Activated CD4-positive, CD25-positive, alpha-beta regulatory T cell treated with anti-CD3 and anti-CD28 coated beads, Interleukin-2, amount 50 U/mL, for 72 hours (primary cell): Measurements from ENCODE around the gene SRSF12.

Experiments used
- DNase-seq: peaks from one replicate; pipeline ENCODE4 v3.0.0; 2021

SRSF12 gene

DNA sequence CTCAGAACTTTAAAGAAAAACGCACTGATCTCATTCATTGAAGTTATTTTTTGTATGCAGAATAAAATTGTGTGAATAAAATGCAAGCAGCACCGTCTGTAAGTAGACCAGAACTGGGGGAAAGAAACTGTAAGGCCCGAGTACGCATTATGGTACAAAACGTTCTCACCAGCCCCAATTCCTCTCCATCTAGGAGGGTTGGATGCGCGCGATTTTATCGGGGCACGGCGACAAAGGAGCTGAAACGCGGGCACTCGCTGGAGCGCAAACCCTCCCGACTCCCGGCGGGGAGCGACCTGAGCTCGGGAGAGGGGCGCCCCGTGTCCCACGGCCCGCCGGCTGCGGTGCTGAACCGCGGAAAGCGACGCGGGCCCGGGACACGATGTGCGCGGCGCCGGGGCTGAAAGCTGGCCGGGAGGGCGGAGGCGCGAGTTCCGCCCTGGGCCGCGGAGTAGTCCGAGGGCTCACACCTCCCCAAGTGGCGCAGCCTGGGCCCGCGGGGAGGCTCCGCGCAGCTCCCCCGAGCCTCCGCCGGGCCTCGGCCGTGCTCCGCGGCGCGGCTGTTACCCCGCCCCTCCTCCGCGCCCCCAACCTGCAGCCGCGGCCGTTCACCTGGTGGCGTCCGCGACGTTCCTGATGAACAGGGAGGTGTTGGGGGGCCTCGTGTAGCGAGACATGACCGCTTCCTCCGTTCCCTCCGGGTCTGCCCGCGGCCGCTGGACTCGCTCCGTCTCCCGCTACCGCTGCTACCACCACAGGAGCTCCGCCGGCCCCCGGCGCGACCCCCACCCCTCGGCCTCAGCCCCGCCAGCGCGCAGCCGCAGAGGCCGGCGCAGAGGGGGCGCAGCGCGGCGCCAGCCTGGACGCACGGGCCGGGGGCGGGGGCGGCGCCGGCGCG, at the start of gene SRSF12:
Gene SRSF12, minus strand, starts transcription at position 861 of the 898 bp plus-strand sequence. Its CDS starts 184 bp downstream, at position 677.
- DNase-seq = peak; percentile 48

DNA sequence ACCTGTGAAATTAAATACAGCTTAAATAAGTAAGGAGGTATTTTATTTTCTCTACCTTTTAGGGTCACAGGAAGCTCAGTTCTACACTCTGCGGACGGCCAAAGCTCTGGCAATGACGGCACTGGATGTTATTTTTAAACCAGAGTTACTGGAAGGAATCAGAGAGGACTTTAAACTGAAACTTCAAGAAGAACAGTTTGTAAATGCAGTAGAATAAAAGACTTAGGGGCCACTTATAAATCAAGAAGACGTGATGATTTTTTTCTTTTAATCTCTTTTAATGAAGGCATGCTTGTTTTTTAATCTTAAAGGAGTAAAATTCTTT, 44.1 kb upstream of the SRSF12 start:
- no peak for DNase-seq

GRCh38 chr6:89161326-89162046, 43.6 kb upstream of the SRSF12 start:
- DNase-seq = no peak

- DNase-seq = no peak
These were observed 42.6 kb upstream of the SRSF12 start for GRCh38 chr6:89160331-89161092.

DNA sequence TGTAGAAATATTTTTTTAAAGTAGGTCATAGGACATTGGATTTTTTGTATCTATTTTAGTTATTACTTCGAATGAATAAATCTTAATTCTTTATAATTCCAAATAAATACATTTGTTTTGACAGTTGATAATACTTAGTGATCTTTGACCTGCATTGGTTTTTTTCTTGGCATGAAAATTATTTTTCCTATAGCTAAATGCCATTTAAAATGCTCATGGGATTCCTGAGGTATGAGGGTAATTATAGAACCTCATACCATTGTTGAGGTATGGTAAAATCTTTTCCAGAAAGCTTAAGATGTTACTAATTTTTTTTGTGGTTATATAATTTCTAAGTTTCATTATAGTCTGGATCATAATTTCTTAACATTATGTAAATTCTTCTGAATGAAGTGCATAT, 36.3 kb upstream of the SRSF12 start:
- no peak for DNase-seq

DNA sequence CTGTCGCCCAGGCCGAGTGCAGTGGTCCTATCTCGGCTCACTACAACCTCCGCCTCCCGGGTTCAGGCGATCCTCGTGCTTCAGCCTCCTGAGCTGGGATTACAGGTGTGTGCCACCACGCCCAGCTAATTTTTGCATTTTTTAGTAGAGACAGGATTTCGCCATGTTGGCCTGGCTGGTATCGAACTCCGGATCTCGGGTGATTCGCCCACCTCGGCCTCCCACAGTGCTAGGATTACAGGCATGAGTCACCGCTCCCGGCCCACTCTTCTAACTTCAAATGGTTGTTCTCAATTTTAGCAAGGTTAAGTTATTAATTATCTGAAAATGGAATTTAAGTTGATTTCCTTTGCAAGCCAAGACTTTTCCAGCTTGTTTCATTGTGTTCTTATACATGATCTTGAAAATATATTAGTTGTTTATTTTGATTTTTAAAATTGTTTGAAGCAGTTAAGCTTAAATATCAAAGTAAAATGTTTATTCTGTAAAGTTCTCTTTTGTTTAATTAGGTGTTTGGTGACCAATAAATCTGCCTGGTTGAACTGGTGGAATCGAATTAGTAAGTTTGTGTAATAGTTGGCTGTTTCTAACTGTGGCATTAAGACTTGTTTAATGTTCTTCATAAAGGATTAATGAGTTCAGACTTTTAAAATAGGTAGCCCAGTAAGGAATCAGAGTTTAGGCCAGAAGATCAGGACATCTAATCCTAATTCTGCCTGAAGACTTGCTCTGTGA, 30.3 kb upstream of the SRSF12 start:
- DNase-seq = no peak

GRCh38 chr6:89146718-89147700, 29.1 kb upstream of the SRSF12 start:
- no peak for DNase-seq

DNA sequence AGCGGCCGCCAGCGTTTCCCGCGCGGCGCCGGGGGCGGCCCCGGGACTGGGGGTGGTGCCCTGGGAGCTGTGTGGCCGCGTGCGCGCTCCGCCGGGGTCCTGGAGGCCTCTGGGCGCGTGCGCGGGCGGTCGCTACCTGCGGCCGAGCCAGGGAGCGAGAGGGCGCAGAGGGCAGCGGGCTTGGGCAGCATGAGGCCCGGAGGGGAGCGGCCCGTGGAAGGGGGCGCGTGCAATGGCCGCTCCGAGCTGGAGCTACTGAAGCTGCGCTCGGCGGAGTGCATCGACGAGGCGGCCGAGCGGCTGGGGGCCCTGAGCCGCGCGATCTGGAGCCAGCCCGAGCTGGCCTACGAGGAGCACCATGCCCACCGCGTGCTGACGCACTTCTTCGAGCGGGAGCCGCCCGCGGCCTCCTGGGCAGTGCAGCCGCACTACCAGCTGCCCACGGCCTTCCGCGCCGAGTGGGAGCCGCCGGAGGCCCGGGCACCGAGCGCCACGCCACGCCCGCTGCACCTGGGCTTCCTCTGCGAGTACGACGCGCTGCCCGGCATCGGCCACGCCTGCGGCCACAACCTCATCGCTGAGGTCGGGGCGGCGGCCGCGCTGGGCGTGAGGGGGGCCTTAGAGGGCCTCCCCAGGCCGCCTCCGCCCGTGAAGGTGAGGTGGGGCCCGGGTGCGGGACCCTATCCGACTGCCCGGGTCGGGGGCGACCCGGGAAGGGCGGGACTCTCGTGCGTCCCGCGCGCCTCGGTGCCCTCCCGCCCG, 28.3 kb upstream of the SRSF12 start, which contains the start of gene PM20D2:
Gene PM20D2, plus strand, starts transcription at position 100 of the 762 bp plus-strand sequence. Its CDS starts 90 bp downstream, at position 190.
- DNase-seq = peak; percentile 69

- DNase-seq = no peak
These were observed 27.5 kb upstream of the SRSF12 start for GRCh38 chr6:89145091-89145955.

GRCh38 chr6:89144354-89144906, 26.6 kb upstream of the SRSF12 start:
- no peak for DNase-seq

GRCh38 chr6:89140347-89141156, 22.7 kb upstream of the SRSF12 start:
- no peak for DNase-seq

DNA sequence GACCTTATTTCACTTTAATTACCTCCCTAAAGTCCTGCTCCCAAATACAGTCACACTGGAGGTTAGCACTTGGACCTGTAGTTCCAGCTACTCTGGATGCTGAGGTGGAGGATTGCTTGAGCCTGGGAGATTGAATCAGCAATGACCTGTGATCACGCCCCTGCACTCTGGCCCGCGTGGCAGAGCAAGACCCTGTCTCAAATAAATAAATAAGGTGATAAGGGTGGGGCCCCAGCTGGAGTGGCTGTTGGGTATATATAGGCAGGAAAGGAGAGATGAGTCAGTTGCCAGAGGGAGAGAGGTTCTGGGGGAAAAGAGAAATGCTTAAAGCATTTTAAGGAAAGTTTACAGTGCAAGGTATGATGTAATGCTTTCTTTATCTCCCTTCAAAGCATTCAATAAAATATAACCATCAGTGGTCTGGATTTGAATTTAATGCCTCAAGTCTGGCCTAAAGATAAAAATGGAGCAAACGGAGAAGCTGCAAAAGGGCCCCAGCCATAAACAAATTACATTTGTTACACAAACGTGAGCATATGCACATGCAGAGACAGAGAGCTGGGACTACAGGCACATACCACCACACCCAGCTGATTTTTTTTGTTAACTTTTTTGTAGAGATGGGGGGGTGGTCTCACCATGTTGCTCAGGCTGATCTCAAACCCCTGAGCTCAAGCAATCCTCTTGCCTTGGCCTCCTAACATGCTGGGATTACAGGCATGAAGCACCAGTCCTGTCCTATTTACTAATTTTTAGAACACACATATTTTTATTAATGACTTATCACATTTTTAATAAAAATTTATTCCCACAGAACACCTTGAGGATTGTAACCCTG, 21.9 kb upstream of the SRSF12 start:
- DNase-seq = no peak

DNA sequence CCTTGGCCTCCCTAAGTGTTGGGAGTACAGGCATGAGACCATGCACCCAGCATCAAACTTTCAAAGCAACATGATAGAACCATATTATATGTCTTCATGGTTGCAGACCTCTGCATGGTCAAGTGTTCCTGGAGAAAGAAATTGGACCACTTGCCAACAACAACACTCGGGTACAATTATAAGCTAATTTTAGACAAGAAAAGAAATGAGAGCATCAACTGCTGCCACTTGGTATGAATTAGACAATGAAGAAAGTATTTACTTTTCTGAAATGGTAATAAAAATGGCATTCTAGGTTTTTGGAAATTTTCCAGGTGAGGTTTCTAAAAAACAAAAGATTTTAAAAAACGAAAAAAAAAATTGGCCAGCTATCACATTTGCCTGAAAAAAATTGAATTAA, 20.3 kb upstream of the SRSF12 start:
- no peak for DNase-seq

DNA sequence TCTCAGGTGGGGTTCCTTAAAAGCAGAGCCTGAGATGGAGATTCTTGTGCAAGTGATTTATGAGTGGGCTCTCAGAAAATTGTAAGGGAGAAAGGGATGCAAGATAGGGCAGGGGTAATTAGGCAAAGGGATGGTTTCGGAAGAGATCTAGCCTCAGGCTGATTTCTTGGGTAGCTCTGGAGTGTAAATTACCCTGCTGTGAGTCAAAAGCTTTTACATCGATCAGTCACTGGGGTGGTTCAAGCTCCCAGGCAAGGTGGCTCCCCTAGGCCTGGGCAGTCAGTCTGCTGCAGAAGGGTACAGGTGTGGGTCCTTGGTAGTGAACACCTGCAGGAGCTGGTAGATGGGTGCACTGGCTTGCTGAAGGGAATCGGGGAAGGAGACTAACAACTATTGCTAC, 16.9 kb upstream of the SRSF12 start:
- no peak for DNase-seq

GRCh38 chr6:89133981-89134380, 16.1 kb upstream of the SRSF12 start:
- no peak for DNase-seq

- DNase-seq = no peak
These were observed 14.2 kb upstream of the SRSF12 start for GRCh38 chr6:89132057-89132456.

DNA sequence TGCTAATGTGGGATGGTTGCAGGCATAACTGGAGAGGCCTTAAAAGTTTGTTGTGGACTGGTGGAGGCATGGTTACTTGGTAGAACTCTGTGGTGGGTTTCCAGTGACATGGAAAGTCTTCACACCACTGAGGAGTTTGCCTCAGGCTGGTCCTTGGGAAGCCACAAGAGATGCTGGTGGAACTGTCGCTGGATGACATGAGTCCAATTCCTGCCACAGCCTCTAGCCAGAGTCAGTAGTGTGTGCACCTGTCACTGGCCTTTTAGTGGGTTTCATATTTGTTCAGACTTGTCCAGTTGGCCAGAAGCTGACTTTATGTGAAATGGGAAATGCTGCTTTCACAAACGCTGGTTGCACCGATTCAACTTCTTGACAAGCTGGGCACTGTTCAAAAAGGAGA, 13.7 kb upstream of the SRSF12 start:
- no peak for DNase-seq
